Omental fat pad (tissue), 4 donors: Measurements from ENCODE around the gene NKD1. TPM values are rescaled to one million over a fixed set of nuclear protein-coding genes. Genes with fewer than 3 reads are reported as not detected.

ENCODE experiments used
- ATAC-seq: fragments of 150-250 bp; one replicate; pipeline ENCODE4 v1.9.1; 2016; ENCODE audit warnings: mild to moderate bottlenecking, moderate library complexity; ENCODE audit not compliant: low FRiP score
- DNase-seq: peaks from one replicate; pipeline ENCODE4 v3.0.0-alpha.2; 2019; ENCODE audit warnings: low spot score
- CTCF ChIP-seq, 3 donors: fragments of 450-650 bp; IDR thresholded peaks; one replicate each; pipeline ENCODE4 v1.5.1; 2016 to 2017; ENCODE audit warnings: antibody characterized with exemption in 3 of 3, mild to moderate bottlenecking in 3 of 3, moderate library complexity in 2 of 3
- total RNA-seq, 4 donors: library from RNA; depleted of rRNA; stranded (reverse); fragments of >200 nt; gene quantifications; one replicate each; pipeline ENCODE4 v1.1.0, GENCODE V29; 2016

Gene NKD1
- total RNA-seq, 4 donors from 2014 or later = 2.2 to 11.6 (median 3.1) TPM

GRCh38 chr16:50593410-50594150 lies 45.4 kb downstream of the NKD1 start:
- no peak for TF ChIP-seq CTCF (IDR thresholded peaks at IDR 0.05)
- ATAC-seq (no peak), DNase-seq (no peak)

- no peak for TF ChIP-seq CTCF (IDR thresholded peaks at IDR 0.05)
- ATAC-seq (no peak), DNase-seq (no peak)
Measured at GRCh38 chr16:50594308-50595260, 46.4 kb downstream of the NKD1 start.

GRCh38 chr16:50595859-50596258 lies 47.7 kb downstream of the NKD1 start:
- ATAC-seq = no peak
- no peak for DNase-seq

GRCh38 chr16:50596762-50597450 lies 48.7 kb downstream of the NKD1 start:
- TF ChIP-seq CTCF (IDR thresholded peaks at IDR 0.05) = no peak
- ATAC-seq (no peak), DNase-seq (no peak)

More at GRCh38 chr16:50595859-50596258, 47.7 kb downstream of the NKD1 start:
- no peak for TF ChIP-seq CTCF (IDR thresholded peaks at IDR 0.05)

GRCh38 chr16:50597563-50598255 lies 49.5 kb downstream of the NKD1 start:
- no peak for ATAC-seq
- no peak for DNase-seq
- TF ChIP-seq CTCF (IDR thresholded peaks at IDR 0.05) = no peak

- no peak for ATAC-seq
- no peak for DNase-seq
- no peak for TF ChIP-seq CTCF (IDR thresholded peaks at IDR 0.05)
Measured at GRCh38 chr16:50598256-50598894, 50.2 kb downstream of the NKD1 start.
